Urothelium cell line (cell line): ENCODE measurements around the gene SAP130.
"Not testable (repeated sequence)": the region's sequence is repeated elsewhere in the genome, so short reads cannot be mapped to it uniquely, and the experiment has no call there.

Experiments
- DNase-seq: peaks from one replicate; pipeline ENCODE4 v3.0.0; 2011; ENCODE audit warnings: low spot score, mixed read lengths
- FAIRE-seq: peaks from 2 replicates; lab custom pipeline; 2011; peaks lifted over from hg19 to GRCh38; lab: Jason Lieb, UNC

The SAP130 gene

DNA sequence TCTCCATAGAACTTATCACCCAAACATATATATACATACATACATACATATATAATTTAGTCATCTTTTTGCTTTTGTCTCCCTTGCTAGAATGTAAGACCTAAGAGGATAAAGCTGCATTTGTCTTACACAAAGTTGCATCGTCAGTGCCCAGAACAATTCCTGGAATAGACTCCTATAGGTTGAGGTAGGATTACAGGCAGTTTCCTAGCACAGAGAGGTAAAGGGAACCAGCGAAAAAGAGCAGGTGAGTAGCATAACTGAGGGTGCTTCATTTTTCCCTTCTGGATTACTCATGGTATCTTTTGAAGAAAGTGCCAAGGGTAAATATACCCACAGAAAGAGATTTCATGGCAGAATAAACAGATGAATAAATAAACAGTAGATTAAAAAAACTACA lies 74.0 kb downstream of the SAP130 start:
- DNase-seq (no peak), FAIRE-seq (no peak)

GRCh38 chr2:127953128-127953718 lies 74.6 kb downstream of the SAP130 start:
- no peak for FAIRE-seq

GRCh38 chr2:127951026-127951425 lies 76.8 kb downstream of the SAP130 start:
- DNase-seq (no peak), FAIRE-seq (no peak)

More at GRCh38 chr2:127953128-127953718, 74.6 kb downstream of the SAP130 start:
- DNase-seq: no peak

- no peak for FAIRE-seq
- no peak for DNase-seq
Observed at GRCh38 chr2:127950264-127950663, 77.6 kb downstream of the SAP130 start.

DNA sequence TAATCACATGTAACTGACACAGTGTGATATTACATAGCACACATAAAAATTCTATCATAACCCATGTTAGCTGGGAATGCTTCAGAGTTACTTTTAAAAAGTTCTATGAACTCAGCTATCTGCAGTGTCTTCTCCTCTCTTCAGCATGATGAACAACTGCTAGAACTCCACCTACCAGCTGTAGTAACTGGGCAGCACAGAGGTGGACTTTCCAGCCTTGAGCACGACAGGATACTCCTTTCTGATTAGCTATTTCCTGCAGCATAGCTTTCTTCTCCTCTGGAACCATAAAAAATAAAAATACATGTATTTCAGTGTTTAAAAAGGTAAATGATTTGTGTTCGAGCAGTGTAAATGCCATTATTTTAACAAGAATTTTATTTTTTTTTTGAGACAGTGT lies 82.6 kb downstream of the SAP130 start:
- FAIRE-seq: no peak

DNA sequence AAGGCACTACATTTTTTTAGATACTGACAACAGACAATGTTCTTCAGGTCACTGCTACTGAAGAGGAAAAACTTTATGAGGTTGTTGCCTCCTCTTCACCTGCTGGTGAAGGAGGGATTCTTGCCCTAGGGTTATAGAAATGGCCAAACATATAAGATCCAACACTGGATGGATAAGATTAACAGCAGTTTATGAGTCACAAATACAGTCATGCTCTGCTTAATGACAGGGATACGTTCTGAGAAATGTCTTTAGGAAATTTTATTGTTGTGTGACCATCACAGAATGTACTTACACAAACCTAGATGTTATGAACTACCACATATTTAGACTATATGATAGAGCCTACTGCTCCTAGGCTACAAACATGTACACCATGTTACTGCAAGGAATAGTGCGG lies 84.7 kb downstream of the SAP130 start:
- FAIRE-seq: no peak

More for the DNA sequence above, 82.6 kb downstream of the SAP130 start:
- no peak for DNase-seq

DNA sequence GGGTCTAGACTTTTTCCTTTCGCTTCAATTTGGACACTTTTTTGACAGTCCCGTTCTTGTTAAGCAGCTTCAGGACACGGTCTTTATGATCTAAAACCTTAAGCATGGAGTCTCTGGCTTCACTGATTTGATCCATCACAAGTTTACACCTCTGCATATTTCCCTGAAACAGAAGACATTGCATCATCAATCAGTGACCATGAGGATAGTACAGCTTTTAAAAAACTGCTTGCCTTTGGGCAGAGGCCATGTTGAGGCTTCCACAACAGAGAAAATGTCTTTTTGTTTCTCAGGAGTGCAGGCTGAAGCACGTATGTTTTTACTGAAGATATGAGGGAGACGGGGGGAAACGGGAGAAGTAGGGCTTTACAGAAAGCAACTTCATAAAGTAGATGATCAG lies 85.9 kb downstream of the SAP130 start:
- DNase-seq (no peak), FAIRE-seq (no peak)

More for the DNA sequence above, 84.7 kb downstream of the SAP130 start:
- no peak for DNase-seq

DNA sequence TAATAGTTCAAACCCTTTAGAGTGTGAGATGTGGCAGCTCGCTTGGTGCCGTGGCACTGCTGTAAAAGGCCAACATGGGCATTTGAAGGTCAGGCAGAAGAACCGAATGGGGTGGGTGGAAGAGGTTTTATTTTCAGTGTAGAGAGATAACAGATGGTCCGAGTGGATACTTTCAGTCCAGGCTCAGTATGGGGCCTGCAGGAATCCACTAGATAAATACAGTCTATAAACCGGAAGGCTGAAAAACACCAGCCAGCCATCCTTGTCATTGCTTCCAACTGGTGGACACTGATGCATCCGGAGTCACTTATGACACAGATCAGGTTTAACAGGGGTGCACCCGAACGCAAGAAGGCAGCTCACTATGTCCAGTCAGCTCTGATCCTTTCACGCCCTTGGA lies 86.4 kb downstream of the SAP130 start:
- no peak for DNase-seq
- FAIRE-seq: no peak

DNA sequence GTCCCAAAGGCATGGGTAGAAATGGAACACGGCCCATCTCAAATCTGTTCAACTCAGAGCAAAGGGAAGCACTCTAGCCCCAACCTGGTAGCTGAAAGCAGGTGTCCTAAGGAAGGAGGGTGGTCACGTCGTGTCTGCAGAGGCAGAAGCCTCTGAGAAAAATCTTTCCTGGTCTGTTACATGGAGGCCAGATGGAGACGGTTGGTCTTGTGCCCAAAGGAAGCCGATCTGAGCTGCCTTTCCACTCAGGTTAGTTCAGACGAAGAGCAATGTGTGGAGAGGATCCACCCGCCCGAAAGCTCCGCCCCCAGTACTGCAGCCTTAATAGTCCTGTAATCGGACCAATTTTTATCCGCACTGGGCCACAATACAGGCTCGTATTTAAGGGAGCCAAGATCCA lies 87.2 kb downstream of the SAP130 start:
- no peak for DNase-seq
- peak; percentile 17 for FAIRE-seq

DNA sequence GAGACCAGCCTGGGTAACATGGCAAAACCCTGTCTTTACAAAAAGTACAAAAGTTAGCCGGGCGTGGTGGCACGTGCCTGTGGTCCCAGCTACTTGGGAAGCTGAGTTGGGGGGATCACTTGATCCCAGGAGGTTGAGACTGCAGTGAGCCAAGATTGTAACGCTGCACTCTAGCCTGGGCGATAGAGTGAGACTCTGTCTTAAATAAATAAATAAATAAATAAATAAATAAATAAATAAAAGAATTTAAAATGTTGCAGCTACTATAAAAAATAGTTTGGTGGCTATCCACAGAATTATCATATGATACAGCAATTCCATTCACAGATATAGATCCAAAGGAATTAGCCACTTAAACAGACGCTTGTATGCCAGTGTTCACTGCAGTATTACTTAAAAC lies 92.5 kb downstream of the SAP130 start:
- FAIRE-seq: no peak

GRCh38 chr2:127932199-127932876 lies 95.5 kb downstream of the SAP130 start:
- DNase-seq: peak; percentile 44
- no peak for FAIRE-seq

More for the DNA sequence above, 92.5 kb downstream of the SAP130 start:
- no peak for DNase-seq

GRCh38 chr2:127929449-127929848 lies 98.4 kb downstream of the SAP130 start:
- DNase-seq (no peak), FAIRE-seq (no peak)

DNA sequence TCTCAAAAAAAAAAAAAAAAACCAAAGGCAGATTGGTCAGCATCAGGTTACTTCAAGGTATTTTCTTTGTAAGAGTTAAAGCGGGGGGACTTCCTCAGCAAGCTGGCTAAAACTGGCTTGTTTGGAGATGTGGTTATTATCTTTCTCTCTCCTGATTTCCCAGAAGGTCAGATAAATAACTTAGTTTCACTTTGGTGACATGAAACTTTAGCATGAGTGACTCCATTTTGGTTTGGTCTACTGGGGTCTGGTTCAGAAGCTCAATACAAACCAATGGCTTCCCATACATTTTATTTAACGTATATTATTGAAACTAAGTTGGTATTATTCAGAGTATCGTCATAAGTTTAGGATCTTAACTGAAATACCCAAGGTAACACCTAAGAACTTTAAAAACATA lies 100.5 kb downstream of the SAP130 start:
- no peak for FAIRE-seq
- DNase-seq: no peak

GRCh38 chr2:127917916-127918315 lies 109.9 kb downstream of the SAP130 start:
- no peak for FAIRE-seq
- DNase-seq: no peak

DNA sequence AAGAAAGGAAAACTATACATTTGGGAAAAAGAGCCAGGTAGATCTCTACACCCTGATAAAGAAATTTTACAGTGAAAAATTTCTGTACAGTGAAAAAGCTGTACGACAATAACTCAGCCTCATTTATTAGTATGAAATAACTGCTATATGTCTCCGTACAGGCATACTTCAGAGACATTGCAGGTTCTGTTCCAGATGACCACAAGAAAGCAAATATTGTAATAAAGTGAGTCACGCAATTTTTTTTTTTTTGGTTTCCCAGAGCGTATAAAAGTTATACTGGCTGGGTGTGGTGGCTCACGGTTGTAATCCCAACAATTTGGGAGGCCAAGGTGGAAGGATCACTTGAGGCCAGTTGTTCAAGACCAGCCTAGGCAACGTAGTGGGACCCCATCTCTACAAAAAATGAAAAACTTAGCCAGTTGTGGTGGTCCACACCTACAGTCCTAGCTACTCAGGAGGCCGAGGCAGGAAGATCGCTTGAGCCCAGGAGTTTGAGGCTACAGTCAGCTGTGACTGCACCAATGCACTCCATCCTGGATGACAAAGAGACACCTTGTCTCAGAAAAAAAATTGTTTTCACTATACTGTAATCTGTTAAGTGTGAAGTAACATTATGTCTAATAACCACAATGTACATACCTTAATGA lies 113.9 kb downstream of the SAP130 start:
- FAIRE-seq (no peak), DNase-seq (peak; percentile 66)

DNA sequence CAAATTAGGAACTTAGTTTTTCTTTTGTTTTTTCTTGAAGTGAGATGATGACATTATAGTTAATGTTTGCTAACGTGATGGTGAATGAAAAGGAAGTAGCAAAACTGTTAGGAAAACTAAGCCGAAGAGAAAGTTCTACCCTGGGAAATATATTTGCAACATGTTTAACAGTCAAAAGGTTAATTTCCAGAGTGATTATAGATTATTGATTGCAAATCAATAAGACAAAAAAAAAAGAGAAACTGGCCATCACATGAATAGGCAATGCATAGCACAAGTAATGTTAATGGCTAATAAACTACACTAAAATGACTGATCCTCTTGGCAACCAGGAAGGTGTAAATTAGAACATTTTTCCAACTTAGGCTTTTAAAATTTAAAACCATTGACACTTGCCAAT lies 116.1 kb downstream of the SAP130 start:
- no peak for DNase-seq
- FAIRE-seq: no peak

DNA sequence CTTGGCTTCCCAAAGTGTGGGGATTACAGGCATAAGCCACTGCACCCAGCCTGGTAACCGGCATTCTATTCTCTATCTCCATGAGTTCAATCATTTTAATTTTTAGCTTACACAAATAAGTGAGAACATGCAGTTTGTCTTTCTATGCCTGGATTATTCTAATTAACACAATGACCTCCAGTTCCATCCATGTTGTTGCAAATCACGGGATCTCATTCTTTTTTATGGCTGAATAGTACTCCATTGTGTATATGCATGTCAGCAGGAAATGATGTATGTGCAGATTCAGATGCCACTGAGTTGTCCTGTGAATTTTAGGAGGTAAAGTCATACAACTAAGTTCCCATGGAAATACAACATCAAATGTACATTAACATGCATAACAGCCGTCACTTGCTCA lies 117.4 kb downstream of the SAP130 start:
- no peak for DNase-seq
- no peak for FAIRE-seq

DNA sequence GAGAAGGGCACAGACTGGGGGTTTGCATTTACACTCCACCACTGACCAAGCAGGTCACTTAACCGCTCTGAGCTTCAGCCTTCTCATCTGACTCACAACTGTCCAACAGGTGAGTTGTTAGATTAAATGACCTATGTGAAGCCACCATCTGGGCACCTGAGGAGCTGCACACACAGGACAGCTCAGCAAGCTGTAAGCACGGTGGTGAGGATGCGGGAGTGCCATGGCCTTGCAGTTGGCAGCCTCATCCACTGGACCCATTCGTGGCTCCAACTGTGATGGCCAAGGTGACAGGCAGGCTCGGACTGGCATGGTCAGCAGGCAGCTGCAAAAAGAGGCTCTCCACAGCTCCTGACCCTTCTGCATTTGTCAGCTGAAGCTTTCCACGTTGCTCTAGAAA lies 118.8 kb downstream of the SAP130 start:
- FAIRE-seq (no peak), DNase-seq (no peak)

- not testable (repeated sequence) for FAIRE-seq, DNase-seq
Observed at GRCh38 chr2:127907733-127908400, 120.0 kb downstream of the SAP130 start.

DNA sequence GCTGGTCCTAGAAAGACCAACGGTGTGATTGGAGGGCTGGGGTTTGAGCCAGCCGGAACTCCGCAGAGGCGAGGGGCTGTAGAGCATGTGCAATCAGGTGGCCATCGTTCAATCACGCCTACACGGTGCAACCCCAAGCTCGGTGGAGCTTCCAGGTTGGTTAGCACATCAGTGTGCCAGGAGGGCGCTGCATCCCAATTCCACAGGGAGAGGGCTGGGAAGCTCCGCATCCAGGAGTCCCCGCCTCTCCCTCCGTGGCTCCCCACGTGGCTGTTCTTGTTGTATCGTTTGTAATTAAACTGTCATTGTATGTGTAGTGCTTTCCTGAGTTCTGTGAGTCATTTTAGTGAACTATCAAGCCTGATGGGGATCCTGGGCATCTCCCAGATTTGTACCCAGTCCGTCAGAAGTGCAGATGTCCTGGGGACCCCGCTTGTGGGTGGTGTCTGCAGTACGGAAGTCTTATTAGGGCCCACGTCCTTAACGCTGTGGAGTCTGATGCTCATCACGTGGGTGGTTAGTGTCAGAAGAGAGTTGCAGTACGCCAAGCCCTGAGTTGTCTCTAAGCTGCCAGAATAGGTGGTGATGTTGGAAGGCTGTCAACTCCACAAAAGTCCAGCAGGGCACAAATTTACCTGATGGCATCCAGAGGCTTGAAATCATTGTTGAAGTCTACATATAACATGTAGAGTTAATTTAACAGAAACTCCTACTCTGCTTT lies 121.5 kb downstream of the SAP130 start:
- DNase-seq (peak; percentile 38), FAIRE-seq (no peak)
